ENCODE measurements around the gene FOXL1.

Gene FOXL1

DNA sequence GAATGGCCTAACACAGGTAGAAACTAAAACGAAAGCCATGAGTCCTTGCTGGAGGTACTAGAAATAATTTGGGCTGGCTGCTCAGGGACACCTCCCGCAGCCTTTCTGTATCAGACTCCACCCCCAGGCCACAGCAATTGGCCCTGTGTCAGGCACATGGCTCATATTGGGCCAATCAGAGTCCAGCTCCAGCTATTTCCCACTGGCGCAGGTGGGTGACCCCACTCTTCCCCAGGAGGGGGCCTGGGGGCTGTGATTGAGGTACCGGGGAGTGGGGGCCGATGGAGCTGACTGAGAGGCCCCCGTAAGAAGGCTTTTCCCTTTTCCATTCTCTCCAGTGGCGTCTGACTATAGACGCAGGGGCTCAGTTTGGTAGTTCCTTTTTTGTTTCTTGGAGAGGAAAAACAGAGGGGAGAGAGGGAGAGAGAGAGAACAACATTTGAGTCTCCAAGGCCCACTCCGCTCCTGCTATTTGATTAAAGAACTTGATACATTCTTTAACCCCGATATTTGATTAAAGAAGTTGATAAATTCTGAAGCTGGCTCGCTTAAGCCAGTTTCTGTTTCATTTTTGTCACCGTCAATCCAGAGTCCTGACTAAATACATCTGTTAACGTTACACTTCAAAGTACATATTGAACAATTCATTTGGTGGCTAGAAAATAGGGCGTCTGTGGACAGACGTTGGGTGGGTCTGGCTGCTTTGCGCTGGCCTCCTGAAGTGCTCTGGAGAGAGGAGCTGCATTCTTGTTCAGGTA lies 26.3 kb downstream of the FOXL1 start:
- DNase-seq (ENCODE audit: low read depth in 3 of 3) = peak in 2 of 3 experiments; percentile 6 to 9

DNA sequence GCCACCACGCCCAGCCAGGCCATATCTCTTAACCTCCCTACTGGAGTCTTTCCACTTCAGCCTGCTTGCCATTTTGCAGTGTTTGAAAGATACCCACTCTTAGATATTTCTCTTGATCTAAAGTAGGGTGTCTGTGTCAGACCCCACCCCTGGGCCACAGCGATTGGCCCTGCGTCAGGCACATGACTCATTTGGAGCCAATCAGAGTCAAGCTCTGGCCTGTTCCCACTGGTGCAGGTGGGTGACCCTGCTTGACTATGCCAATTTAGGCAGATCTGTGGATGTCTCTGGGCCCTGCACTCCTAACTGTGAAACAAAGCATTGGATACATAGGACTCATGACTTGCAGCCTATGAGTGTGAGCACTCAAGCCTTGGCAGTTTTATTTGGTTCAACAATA lies 27.6 kb downstream of the FOXL1 start:
- DNase-seq (ENCODE audit: low read depth in 3 of 3) = no peak

DNA sequence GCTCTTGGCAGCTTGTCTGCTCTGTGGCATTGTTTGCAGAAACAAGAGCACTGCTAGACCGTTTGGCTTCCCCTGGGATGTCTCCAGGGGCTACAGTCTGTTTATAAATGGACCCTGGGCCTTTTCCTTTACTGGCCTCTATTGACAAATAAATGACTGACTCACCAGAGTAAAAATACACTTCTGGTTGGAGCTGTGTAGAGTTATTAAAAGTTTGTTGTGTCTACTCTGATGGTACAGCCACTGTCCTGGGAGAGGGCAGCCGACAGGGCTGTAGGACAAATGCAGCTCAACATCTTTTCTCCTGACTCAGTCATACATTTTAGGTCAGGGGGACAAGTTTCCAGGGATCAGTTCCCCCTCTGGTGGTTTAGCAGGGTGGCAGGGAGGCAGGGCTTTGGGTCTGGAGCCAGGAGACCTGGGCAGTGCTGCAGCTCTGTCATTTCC lies 30.0 kb downstream of the FOXL1 start:
- DNase-seq (ENCODE audit: low read depth in 3 of 3) = no peak

DNA sequence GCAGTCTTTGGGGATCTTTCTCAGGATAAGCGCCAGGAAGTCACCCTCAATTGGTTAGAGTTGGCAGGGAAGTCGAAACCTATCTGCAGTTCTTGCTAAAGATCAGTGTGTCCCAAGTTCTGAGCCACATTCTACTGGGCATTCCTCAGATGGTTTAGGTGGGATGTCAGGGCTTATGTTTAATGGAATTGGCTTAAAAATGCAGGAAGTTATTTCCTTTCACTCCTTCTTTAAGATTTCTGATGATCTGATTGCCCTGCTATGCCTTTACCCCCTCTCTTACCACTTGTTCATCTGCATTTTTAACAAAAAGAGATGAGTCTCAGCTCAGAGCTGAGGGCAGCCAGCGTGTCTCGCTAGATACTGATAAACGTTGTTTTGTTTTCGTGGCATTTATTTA lies 30.8 kb downstream of the FOXL1 start:
- no peak for DNase-seq (ENCODE audit: low read depth in 3 of 3)

DNA sequence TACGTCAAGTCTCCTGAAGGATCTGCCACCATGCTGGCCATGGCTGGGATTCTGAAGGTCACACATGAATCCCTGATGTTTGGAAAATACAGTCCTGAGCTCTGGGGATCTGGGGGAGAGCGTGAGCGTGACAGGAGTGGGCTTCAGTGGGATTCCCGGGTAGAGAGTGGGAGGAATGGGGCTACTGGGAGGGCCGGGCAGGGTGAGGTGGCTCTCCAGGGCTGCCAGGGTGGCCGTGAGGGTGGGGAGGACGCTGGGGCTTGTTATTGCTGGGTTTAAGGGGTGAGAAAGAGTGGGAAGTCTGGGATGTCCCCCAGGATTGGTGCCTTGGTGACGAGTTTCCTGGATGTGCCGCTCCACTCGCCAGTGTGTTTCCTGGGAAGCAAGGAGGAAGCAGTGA lies 31.3 kb downstream of the FOXL1 start:
- no peak for DNase-seq (ENCODE audit: low read depth in 3 of 3)

DNA sequence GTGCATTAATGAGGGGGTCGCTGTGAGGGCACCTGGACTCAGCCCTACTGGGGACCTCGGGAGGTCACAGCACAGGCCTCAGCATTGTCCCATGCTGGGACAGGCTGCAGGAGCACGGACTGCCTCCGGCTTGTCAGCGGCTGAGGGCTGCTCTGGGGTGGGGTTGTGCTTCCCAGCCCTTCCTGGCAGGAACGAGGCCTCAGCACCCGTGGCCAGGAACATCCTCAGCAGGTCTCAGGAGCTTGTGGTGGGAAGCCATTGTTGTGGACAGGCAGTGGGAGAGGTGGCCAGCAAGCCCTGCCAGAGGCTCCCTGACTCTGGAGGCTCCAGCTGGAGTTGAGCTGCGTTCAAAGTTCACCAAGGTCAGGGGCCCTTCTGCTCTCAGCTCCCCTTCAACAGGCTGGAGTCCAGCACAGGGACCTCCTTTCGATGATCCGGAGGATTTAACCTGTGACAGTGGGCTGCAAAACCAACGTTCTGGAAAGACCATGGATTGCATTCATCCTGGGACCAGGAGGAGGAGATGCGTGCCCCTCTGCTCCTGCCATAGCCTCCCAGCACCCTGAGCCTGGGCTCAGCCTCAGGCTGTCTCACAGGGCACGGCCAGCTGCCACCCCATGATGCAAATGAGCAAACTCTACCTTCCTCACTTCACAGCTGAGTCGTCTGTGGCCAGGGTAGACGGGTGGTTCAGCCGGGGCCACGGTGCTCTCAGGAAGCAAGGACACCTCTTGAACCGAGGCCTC lies 32.6 kb downstream of the FOXL1 start:
- no peak for DNase-seq (ENCODE audit: low read depth in 3 of 3)

DNA sequence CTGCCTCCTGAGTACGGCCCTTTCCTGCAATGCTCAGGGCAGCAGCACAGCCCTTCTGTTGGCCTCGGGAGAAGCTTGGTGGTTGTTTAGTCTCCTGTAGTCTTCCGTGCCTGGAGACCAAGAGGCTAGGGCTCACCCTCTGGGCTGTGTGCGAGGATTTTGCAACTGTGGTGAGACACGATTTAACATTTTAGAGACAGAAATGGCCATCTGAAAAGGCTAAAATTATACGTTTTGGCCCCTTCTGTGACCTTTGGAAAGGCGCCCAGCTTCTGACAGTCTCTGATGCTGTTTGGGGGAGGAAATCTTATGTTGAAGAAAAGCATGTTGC lies 33.1 kb downstream of the FOXL1 start:
- DNase-seq (ENCODE audit: low read depth in 3 of 3) = no peak

DNA sequence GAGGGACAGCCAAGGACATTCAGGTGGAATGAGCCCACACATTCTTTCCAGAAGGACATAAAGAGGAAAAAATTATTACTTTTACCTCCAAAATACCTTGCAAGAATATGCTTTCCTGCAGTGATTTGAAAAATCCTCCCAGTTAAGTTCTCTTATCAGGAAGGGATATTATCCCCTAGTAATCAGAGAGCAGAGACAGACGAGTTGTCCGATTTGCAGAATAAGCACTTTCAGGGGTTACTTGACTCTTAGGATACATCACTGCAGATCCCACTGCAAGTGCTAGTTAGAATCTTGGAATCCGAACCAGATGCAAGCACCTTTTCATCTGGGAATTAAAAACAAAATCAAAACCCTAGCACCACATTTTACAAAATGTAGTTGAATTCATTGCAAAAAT lies 33.6 kb downstream of the FOXL1 start:
- no peak for DNase-seq (ENCODE audit: low read depth in 3 of 3)

DNA sequence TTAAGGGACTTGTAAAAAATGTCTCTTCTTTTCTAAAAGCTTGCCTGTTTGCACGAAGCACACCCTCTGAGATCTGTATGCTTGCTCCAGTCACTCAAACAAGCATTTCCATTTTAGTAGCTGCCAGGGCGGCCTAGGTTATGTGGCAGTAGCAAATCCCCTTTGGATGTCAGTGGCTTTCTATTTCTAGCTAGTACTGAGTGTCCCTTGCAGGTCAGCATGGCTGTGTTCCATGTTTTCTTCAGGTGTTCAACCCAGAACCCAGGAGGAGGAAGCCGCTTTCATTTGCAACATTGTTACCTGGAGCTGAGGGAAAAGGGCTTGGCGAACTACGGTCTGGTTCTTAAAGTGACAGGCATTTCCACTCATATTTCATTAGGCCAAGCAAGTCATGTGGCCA lies 36.4 kb downstream of the FOXL1 start:
- DNase-seq (ENCODE audit: low read depth in 3 of 3) = no peak

DNA sequence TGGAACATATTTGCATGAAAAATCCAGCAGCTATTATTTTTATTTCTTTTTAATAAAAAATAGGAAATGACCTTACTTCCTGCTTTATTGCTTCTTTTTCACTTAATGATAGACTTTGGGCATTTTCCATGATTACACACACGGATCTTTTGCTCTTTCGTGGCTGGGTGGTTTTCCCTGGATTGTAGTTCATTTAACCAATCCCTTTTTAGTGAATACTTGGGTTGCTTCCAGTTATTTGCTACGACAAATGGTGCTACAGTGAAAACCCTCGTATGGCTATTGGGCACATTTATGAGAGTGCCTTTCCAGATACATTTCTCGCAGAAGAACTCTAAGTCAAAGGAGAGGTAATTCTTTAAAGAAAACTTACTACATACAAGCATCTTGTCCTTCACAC lies 38.6 kb downstream of the FOXL1 start:
- no peak for DNase-seq (ENCODE audit: low read depth in 3 of 3)

DNA sequence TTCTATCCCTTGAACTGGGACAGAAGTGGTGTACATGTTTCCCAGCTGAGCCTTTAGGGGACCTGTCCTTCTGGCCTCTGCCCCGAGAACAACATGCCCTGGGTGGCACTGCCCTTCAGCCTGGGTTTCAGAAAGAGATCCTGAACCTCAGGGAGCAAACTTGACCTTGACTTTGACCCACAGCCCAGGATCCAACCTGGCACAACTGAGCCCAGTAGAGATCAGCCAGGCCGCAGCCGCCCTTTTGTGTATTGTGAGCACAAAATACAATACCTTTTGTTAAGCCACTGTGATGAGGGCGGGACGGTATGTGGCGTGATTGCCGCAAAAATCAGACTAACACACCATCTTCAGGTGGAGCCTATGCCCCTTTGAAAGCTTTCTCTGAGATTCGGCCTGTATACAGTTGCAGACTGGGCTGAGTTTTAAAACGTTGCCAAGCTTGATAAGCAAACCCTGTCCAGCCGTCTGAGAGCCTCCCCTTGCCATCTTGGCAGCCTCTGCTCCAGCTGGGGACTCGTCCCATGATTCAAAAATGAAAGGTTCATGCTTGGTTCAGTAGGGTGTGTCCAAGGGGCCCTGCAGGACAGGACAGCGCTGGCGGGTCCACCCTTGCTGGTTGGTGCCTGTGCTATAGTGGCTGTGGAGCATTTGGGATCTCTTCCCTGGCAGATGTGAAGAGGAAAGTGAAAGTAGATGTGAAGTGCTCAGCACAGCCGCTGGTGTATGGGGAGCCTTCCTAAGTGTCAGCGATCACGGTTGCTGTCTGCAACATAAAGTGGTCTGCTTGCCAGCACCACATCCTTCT lies 40.3 kb downstream of the FOXL1 start:
- no peak for DNase-seq (ENCODE audit: low read depth in 3 of 3)

DNA sequence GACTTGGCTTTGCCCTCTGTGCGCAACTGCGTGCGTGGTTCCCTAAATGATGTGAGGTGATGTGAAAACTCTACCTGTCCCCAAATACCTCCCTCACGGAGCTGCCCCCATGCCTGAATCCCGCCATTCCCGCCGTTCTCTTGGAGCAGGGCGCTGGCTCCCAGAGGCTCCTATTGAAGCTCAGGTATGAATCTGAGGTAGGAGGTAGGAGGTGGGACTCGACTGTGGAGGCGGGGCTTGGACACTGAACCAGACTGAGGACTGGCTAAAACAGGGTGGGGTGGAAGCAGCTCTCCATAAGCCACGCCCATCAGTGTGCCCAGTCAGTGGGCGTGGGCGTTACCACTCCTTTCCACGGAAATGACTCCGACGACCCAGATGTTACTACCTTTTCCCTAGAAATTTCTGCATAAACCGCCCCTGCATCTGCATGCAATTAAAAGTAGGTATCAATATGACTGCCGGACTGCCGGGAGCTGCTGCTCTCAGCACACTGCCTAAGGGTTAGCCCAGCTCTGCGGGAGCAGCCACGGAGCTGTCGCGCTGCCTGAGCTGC lies 41.0 kb downstream of the FOXL1 start:
- no peak for DNase-seq (ENCODE audit: low read depth in 3 of 3)

DNA sequence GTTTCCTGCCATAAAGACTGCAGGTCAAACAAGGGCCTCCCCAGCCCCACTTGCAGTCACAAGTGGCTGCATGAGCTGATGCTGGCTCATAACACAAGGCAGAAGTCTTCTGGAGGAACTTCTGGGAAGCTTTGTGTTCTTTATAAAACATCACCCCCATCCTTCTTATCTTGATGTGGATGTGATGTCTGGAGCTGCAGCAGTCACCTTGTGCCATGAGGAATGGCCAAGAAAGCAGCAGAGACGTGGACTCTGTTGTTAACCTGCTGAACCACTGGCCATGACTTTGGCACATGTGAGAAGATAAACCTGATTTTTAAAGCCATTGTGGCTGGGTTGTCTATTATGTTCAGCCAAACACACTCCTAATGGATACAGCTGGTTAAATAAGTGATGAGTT lies 41.8 kb downstream of the FOXL1 start:
- DNase-seq (ENCODE audit: low read depth in 3 of 3) = no peak

DNA sequence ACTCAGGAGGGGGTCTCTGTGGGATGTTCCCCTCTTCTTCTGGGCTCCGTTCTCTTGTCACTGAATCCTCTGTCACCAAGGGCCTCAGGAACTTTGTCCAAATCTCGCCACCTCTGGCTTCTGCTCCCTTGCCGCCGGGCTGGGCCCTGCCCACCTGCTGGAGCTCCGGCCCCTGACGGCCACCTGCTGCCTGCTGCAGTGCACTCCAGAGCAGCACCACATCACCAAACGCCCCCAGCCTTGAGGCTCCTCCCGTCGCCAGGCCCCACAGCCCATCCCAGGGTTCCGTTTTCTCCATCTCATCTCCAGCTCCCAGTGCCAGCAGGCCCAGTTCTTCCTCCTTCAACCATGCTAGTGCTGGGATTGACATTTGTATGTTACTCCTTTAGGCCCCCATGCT lies 43.6 kb downstream of the FOXL1 start:
- DNase-seq (ENCODE audit: low read depth in 3 of 3) = no peak

DNA sequence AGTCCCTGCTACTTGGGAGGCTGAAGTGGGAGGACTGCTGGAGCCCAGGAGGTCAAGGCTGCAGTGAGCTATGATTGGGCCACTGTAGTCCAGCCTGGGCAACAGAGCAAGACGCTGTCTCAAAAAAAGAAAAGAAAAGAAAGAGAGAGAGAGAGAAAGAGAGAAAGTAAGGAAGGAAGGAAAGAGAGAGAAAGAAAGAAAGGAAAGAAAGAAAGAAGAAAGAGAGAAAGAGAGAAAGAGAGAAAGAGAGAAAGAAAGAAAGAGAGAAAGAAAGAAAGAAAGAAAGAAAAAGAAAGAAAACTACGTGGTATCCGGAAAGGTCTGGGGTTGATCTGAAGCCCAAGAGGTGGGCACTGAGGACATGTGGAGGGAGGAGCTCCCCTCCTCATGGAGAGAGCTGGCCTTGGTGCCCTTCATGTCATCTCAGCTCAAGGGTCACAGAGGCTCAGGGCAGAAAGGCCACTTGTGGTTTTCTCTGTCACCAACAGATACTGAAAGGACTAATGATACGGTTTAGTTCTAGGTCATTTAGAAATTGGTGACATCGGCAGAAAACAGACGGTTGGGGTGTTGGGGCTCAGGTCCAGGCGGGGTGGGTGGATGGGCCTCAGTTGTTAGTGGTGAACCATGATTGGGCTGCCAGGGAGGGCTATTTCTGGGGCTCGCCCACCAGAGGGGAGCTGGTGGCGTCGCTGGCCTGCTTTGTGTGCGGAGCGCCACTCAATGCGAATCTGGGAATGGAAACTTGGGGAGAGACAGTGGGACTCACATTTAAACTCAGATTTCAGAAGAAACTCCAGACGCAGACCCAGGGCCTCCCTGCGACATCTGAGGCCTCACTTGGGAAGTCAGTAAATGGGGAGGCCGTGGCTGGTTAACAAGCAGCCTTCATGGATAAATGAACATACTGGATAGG lies 44.6 kb downstream of the FOXL1 start:
- DNase-seq (ENCODE audit: low read depth in 3 of 3) = no peak

DNA sequence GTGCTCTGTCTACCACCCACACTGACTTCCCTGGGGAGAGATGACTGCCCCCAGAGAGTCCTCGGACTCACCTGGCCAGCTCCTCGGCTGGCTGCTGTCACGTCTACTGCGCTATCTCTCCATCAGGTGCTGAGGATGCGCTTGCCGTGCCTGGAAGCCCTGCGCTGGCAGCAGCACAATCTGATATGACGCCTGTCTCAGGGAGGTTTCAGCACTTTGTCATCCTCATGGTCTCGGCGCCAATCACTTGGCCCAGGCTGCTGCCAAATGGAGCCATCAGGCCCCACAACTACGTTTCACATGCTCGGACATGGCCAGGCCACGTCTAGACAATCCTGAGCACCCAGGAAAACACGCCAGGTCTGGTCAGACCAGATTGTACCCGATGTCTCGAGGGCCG lies 46.7 kb downstream of the FOXL1 start:
- no peak for DNase-seq (ENCODE audit: low read depth in 3 of 3)

DNA sequence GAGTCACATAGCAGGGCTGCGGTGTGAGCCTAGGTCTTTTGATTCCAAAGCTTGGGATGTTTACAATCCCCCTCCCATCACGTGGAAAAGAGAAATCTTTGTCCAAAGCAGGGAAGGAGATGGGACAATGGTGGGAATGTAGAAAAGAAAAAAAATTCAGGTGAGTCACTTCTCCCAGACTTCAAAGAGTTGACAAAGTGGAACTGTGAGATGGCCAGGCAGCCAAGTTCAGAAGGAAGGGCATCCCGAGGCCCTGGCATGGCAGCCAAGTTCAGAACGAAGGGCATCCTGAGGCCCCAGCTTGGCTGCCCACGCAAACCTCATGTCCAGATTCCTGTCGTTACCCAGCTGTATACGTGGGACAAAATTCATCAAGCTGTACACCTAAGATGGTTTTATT lies 47.5 kb downstream of the FOXL1 start:
- DNase-seq (ENCODE audit: low read depth in 3 of 3) = no peak

DNA sequence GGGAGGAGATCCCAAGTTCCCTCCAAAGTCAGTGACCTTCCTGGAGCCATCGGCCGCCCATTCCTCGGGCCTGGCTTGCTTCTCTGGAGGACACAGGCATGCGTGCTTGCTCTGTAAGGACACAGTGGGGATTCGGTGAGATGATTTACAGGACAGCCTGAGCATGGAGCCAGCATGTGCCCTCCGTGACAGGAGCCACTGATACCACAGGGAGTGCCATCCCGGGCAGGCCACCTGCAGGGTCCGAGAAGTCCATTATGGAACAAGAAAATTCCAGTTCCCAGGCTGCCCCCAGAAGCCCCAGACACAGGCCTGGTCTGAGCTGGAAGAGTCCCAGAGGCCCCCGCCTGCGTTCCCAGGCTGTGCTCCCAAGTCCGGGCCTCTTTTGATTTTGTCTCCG lies 47.9 kb downstream of the FOXL1 start:
- no peak for DNase-seq (ENCODE audit: low read depth in 3 of 3)

DNA sequence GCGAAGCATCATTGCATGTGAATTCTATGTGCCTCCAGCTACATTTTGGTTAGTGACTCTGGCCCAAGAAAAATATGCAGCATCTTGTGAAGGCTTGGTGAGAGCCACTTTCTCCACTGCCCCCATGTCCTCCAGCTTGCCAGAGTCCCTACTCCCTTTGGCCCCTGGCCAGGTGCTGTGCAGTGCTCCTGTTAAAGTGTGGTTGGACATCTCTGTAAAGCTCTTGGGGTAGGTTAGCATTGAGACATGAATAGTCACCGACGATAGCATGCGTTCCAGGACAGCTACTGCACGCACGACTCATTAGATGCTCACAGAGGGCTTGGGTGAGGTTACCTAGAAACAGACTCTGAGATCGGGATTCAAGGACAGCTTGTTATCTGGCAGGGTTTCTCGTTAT lies 48.6 kb downstream of the FOXL1 start:
- DNase-seq (ENCODE audit: low read depth in 3 of 3) = no peak

DNA sequence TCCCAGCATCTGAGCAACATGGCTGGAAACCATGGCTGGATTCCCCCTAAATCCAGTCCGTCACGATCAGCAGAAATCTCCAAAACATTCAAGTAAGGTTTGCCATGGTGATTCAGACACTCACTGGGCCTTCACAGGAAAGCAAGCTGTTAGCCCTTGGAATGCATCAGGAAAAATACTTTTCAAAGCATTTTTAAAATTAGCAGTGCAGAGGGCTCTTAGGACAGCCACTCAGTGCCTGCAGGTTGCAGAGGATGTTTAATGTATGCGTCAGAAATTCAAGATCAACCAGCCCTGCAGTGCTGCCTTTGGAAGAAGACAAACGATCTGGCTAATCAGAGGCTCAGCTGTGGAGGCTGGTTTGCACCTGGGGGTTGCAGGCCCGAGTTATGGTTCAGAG lies 50.3 kb downstream of the FOXL1 start:
- DNase-seq (ENCODE audit: low read depth in 3 of 3) = no peak

DNA sequence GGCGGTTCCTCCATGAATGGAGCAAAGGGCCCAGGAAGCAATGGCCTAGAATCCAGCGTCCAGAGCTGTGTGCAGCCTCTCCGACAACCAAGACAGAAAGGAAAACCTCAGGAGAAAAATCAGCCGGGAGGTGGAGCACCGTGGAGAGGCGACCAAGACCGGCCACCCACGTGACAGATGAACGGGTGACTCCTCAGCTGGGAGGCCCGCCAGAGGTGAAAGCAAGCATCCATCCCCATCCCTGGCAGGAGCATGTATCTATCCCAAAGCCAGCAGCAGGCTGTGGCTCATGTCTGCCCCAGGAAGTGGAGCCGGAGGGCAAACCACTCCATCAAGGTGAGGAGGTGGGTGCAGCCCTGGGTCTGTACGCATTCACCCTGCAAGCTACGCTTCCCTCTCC lies 52.1 kb downstream of the FOXL1 start:
- DNase-seq (ENCODE audit: low read depth in 3 of 3) = no peak
